ENCODE results near the gene UTS2R. TPM values are rescaled to one million over a fixed set of nuclear protein-coding genes. Genes with fewer than 3 reads are reported as not detected.
A peak's percentile ranks its signal among the peaks of the same experiment; 100 is the strongest.

Gene UTS2R
- total and polyA plus RNA-seq, 4 donors = not detected

DNA sequence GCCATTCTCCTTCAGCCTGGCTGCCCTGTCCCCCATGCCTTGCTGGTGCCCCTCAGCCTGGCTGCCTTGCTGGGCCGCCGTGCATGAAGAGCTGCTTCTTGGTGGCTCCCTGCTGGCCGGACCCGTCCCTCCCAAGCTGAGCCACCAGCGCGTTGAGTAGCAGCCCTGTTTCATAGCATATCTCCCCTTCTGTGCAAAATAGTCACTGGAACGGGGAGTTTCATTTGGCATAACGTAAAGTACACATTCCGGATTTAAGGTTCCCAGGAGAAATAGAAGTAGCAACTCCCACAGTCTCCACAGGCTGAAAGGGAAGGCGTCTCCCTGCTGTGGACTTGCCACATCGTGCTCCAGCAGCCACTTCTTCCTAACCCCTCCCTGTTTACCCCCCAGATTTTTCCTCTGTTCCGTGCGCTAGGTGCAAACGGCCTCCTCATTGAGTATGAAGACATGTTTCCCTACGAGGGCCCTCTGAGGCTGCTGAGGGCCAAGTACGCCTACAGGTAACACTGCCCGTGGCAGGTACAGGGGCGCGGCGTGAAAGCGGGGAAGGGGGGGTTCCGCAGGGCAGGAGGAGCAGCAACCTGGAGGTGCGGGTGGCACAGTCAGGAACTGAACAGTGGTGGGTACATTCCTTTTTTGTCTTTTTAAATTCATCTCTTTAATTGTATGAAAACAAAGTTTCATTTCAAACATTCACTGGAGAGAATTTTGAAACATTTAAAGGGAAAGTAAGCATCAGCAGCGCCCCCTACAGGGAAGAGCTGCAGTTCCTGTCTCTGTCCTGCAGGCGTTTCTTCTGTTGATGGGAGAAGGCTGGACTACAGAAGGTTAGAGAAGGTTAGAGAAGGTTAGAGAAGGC lies 52.7 kb downstream of the UTS2R start:
- DNase-seq (peak in 1 of 2 donors; percentile 62), ATAC-seq (ENCODE audit: low FRiP score) (peak; percentile 70)
- no peak overlapping the region for H3K27ac ChIP-seq (ENCODE audit: low read depth in 1 of 2, low read length in 2 of 2)
- no peaks in the 10 kb centered on the region for H3K36me3 ChIP-seq (ENCODE audit: control insufficient read depth in 1 of 2, insufficient read depth in 2 of 2, low read length in 1 of 2)
- intact Hi-C loops (cut with DNase I) = loop anchor here in 1 of 2 donors (1.0 kb wide), 1 partner anchor 73 kb away; no protein-coding TSS in a partner anchor
- no peaks in the 10 kb centered on the region for H3K9me3 ChIP-seq (ENCODE audit: control insufficient read depth, low read length)
- WGBS, 2 donors = 41 to 47% methylated on average over 23 to 25 of the region's 25 CpGs
- no peaks in the 10 kb centered on the region for H3K4me1 ChIP-seq (ENCODE audit: control insufficient read depth in 1 of 2, insufficient read depth in 2 of 2, low read length in 2 of 2)
- H3K27me3 ChIP-seq (ENCODE audit: control insufficient read depth in 1 of 2, insufficient read depth in 2 of 2, low read length in 1 of 2) = no peaks in the 10 kb centered on the region
- no peak overlapping the region for H3K4me3 ChIP-seq (ENCODE audit: low read length in 2 of 2)

DNA sequence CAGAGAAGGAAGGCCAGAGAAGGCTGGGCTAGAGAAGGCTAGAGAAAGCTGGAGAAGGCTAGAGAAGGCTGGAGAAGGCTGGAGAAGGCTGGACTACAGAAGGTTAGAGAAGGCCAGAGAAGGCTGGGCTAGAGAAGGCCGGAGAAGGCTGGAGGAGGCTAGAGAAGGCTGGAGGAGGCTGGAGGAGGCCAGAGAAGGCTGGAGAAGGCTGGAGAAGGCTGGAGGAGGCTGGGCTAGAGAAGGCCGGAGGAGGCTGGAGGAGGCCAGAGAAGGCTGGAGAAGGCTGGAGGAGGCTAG lies 53.2 kb downstream of the UTS2R start:
- WGBS, 2 donors = 95 to 100% methylated on average over 2 of the region's 2 CpGs
- H3K4me3 ChIP-seq (ENCODE audit: low read length in 2 of 2) = no peak overlapping the region
- H3K27me3 ChIP-seq (ENCODE audit: control insufficient read depth in 1 of 2, insufficient read depth in 2 of 2, low read length in 1 of 2) = no peaks in the 10 kb centered on the region
- DNase-seq = no peak
- intact Hi-C loops (cut with DNase I) = loop anchor here in 1 of 2 donors (1.0 kb wide), 1 partner anchor 74 kb away; no protein-coding TSS in a partner anchor
- H3K27ac ChIP-seq (ENCODE audit: low read depth in 1 of 2, low read length in 2 of 2) = no peak overlapping the region
- H3K4me1 ChIP-seq (ENCODE audit: control insufficient read depth in 1 of 2, insufficient read depth in 2 of 2, low read length in 2 of 2) = no peaks in the 10 kb centered on the region
- no peaks in the 10 kb centered on the region for H3K36me3 ChIP-seq (ENCODE audit: control insufficient read depth in 1 of 2, insufficient read depth in 2 of 2, low read length in 1 of 2)
- no peak for ATAC-seq (ENCODE audit: low FRiP score)
- H3K9me3 ChIP-seq (ENCODE audit: control insufficient read depth, low read length) = no peaks in the 10 kb centered on the region

Other genes starting within 250 kb of the UTS2R start
- 10 to 100 TPM; 31.2 to 53.4 TPM for gene CCDC57, start 158.9 kb upstream of the UTS2R start, total RNA-seq
- 100 to 1,000 TPM in 1 of 2 donors, 10 to 100 TPM in 1; 17.8 to 145 TPM for gene CCDC57, start 158.9 kb upstream of the UTS2R start, polyA plus RNA-seq
- gene SLC16A3, start 142.7 kb upstream of the UTS2R start, total RNA-seq = 10 to 100 TPM; 55.6 to 96.9 TPM
- gene SLC16A3, start 142.7 kb upstream of the UTS2R start, polyA plus RNA-seq = 10 to 100 TPM in 1 of 2 donors, 1 to 10 TPM in 1; 7.6 to 20.3 TPM
- 100 to 1,000 TPM; 130 to 153 TPM for gene CSNK1D, start 98.1 kb upstream of the UTS2R start, total RNA-seq
- gene CSNK1D, start 98.1 kb upstream of the UTS2R start, polyA plus RNA-seq = 10 to 100 TPM; 39.9 to 73.4 TPM
- 1 to 10 TPM; 2.6 to 3.4 TPM for gene CD7, start 54.2 kb upstream of the UTS2R start, total RNA-seq
- under 1 TPM; 0.33 to 0.75 TPM for gene CD7, start 54.2 kb upstream of the UTS2R start, polyA plus RNA-seq
- gene SECTM1, start 38.0 kb upstream of the UTS2R start, total RNA-seq = 10 to 100 TPM in 1 of 2 donors, 1 to 10 TPM in 1; 9.9 to 15.8 TPM
- 10 to 100 TPM in 1 of 2 donors, 1 to 10 TPM in 1; 4.5 to 22.5 TPM for gene SECTM1, start 38.0 kb upstream of the UTS2R start, polyA plus RNA-seq
- not detected for gene TEX19, start 12.5 kb upstream of the UTS2R start, total RNA-seq
- gene TEX19, start 12.5 kb upstream of the UTS2R start, polyA plus RNA-seq = not detected
- gene HEXD, start 46.6 kb downstream of the UTS2R start, total RNA-seq = 10 to 100 TPM; 14.8 to 34.7 TPM
- 100 to 1,000 TPM in 1 of 2 donors, 10 to 100 TPM in 1; 15.7 to 133 TPM for gene HEXD, start 46.6 kb downstream of the UTS2R start, polyA plus RNA-seq
- 10 to 100 TPM; 17.5 to 22.2 TPM for gene OGFOD3, start 46.8 kb downstream of the UTS2R start, total RNA-seq
- 10 to 100 TPM; 12.0 to 25.9 TPM for gene OGFOD3, start 46.8 kb downstream of the UTS2R start, polyA plus RNA-seq
- 100 to 1,000 TPM in 1 of 2 donors, 10 to 100 TPM in 1; 59.9 to 131 TPM for gene CYBC1, start 79.0 kb downstream of the UTS2R start, total RNA-seq
- 10 to 100 TPM; 26.5 to 65.7 TPM for gene CYBC1, start 79.0 kb downstream of the UTS2R start, polyA plus RNA-seq
- gene NARF, start 87.0 kb downstream of the UTS2R start, total RNA-seq = 10 to 100 TPM; 45.9 to 76.0 TPM
- gene NARF, start 87.0 kb downstream of the UTS2R start, polyA plus RNA-seq = 100 to 1,000 TPM in 1 of 2 donors, 10 to 100 TPM in 1; 34.4 to 162 TPM
- gene FOXK2, start 148.0 kb downstream of the UTS2R start, total RNA-seq = 10 to 100 TPM; 52.0 to 58.8 TPM
- 10 to 100 TPM; 15.3 to 19.5 TPM for gene FOXK2, start 148.0 kb downstream of the UTS2R start, polyA plus RNA-seq

Measured in aorta (tissue), 5 donors.